Activated T-cell treated with anti-CD3 and anti-CD28 coated beads for 24 hours (primary cell): ENCODE results near the gene CPXM2.

ENCODE experiments used
- DNase-seq: peaks from one replicate; pipeline ENCODE4 v3.0.0-alpha.2; 2020; ENCODE audit warnings: low read depth

Gene CPXM2

DNA sequence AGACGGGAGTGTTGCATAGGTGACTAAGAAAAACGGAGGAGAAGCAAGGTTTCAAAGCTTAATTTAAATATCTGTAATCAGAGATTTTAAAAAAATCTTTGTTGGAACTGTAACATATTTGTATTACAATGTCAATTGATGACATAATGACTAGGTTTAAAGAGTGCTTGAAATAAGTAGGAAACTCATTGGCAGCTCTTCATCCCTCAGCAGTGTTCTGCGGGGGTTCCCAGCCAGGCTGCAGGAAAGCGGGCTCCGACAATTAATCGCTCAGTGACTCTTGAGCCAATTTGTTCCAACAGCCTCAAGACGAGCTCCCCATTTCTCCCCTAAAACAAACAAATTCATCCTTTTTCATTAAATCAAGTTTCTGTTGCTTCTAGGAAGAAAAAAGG lies 22.6 kb downstream of the CPXM2 start:
- DNase-seq: no peak

DNA sequence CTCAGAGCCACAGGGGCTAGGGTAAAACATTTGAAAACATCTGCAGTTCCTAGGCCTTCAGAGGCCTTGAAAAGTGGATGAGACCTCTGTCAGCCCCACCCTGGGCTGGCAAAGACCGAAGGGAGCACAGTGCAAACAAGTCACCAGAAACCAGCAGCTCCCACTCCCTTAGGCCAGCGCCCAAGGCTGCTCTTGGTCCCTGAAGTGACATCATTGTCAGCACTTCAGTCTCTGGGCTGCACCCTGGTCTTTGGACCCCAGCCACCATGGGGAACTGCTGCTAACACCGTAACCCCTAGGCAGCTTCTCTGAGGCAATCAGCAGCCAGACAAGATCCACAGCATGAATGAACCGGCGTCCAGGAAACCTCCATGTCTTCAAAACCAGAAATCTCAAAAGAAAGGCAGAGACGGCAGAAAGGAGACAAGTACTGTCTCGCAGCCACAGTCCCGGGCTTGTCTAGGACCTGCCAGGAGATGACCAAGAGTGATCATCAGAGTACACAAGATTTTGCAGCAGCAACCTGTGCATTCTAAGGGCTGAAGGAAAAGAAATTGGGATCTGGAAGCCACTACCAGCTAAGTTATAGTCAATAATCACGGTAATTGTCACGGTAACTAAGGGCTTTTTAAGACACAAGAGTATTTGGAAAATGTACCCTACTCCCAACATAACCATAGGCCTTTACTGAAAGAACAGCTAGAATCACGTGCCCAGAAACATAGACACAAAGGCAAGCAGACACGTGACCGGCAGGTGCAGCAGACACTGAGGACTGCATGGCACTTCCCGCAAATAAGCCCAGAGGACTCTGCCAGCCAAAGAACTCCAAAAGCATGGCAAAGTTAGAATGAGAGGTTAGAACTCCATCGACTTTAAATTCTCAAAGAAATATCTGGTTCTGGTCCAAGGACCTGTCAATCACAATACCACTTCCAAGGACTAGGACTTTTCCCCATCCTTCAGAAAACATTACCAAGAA lies 23.3 kb downstream of the CPXM2 start:
- no peak for DNase-seq

GRCh38 chr10:123865880-123866279 lies 25.7 kb downstream of the CPXM2 start:
- DNase-seq: no peak

- no peak for DNase-seq
Measured at GRCh38 chr10:123865350-123865749, 26.3 kb downstream of the CPXM2 start.

GRCh38 chr10:123864923-123865322 lies 26.7 kb downstream of the CPXM2 start:
- DNase-seq: no peak

DNA sequence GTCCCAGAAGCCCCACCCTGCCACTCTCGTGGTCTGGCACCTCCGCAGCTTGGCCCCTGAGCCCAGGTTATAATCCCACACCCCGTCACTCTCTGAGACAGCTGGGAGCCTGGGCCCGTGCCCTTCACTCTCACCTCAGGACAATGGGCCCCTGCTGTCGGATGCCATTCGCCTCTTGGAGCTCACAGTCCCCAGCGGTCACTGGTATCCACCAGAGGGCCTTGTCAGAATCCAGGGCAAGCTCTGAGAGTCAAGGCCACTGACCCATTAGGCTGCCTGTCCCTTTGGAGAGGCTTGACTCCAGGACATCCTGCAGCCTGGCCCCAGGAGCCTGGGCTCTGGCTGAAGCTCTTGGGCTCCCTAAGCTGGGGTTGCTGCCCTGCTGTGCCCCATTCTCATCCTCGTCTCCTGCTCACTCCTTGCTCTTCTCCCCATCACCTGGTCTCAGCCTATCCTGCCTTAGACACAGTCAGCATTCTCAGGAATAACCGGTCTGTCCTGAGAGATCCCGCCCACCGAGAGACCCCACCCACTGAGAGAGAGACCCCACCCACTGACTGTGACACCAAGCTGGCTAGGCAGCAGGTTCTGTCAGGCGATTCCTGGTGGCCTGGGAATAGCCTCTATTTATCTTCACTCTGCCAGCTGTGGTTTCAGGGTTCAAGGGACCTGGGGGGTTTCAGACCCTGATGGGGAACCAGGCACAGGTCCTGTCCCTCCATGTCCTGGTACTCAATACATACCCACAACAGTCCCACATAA lies 27.7 kb downstream of the CPXM2 start:
- DNase-seq: no peak

- DNase-seq: no peak
Measured at GRCh38 chr10:123863183-123863575, 28.4 kb downstream of the CPXM2 start.

DNA sequence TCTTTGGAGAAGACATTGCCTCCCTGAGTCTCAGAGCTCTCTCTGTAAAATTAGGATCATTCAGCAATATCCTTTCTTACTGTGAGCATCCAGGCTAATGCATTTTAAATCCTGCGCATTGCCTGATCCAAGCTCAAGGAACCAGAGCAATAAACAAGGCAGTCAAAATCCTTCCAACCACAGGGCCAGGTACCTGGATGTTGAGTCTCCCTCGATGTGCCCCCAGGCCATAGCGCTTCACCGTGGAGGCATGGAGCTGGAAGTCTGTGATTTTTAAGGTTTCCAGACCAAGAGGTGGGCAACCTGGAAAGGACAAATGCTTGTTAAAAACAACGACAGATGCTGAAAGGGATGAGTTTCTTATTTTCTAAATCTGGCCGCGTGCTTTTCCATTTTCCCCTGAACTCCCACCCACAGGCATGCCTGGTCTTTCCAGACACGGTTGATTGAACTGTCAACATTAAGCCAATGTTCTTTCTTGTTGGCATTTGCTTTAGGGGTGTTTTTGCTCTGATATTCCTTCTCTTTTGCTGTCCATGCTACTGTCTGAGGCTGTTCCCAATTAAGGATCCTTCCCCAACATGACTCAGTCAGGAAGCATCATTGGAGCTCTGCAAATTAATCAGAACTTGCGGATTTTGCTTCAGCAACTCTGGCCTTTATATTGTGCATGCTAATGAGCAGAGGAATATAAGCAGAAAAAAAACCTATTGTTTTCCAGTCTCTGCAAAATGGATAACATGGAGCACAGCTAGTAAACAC lies 29.0 kb downstream of the CPXM2 start:
- no peak for DNase-seq

GRCh38 chr10:123860856-123861255 lies 30.8 kb downstream of the CPXM2 start:
- no peak for DNase-seq

DNA sequence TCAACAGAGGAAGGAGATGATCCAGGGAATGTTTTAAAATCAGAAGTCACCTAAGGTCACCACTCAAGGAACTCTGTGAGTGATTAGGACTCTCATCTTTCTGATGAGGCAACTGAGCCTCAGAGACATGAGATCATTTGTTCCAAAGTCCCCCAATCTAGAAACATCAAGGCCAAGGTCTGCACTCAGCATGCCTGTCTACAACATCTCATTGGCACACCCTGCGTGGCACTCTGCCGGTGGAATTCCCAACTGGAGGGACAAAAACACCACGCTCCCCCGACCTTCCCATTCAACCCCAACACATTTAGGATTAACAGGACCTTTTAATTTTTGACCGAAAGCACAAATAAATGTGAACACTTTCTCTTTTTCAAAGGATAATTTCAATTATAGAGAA lies 31.4 kb downstream of the CPXM2 start:
- no peak for DNase-seq

DNA sequence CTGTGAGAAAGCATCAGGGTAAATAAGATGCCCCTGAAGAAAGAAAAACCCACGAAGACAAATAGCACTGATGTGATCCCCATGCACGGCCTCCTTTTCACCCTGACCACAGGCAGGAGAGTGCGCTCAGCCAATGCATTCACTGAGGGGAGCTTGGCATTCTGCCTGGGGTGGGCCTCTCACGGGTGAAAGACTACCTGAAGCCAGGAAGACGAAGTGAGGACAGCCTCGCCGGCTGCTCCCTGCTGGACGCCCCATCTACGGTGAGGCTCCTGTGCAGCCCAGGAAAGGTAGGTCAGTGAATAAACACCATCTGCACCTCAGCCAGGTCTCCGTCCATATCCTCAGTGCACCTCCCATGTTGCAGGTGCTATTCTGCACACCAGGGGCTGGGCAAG lies 32.0 kb downstream of the CPXM2 start:
- no peak for DNase-seq

GRCh38 chr10:123858907-123859652 lies 32.5 kb downstream of the CPXM2 start:
- no peak for DNase-seq

DNA sequence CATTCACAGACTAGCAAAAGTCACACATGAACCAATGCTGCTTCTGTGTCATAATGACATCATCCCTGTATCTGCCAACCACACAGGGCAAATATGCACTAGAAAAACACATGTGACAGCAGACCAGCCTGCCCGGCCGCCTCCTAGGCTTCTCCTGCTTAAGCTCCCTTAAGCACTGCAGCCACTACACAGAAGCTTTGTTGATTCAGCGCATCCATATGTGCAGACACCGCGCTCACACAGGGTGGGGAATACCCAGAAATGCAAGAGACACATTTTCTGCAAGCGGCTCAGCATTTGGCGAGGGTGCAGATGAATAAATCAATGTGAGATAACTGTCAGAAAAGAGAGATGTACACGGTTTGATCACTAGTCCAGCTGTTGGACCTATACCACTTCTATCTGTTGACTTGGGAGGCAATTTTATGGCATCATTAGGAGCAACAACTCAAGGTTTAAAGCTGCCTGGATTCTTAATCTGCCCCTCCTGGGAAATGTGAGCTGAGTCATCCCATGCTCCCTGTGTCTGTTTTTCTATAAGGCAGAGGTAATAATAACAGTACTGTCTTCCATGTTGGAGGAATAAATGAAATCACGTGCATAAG lies 33.4 kb downstream of the CPXM2 start:
- DNase-seq: no peak

GRCh38 chr10:123857616-123858015 lies 34.0 kb downstream of the CPXM2 start:
- DNase-seq: no peak

DNA sequence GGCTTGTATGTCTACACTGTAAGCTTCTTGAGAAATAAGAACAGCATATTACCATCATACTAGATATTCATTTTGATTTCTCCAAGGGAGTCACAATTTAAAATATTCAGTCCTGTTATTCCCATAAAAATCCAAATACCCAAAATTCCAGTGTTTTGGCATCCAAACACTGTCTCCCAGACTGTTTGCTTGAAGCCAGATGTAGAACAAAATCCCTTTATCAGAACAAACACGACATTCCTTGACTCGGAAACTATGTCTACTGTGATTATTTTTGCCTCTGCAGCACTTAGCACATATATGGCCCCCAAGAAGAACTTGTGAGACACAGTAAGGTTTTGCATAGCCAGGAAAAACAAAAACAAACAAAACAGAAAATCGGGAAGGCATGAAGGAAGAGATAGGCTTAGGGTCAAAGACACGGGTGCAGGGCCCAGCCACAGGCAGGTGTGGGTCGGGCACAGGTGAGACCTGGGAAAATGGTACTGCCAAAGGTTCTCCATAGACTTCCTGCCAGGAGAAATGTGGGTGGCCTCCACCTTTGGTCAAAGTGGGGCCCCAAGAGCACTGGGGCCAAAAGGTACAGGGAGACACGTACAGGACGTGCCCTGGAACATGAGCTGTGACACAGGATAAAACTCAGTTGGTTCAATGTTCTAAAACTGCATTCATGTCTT lies 36.5 kb downstream of the CPXM2 start:
- DNase-seq: no peak

GRCh38 chr10:123854498-123854897 lies 37.1 kb downstream of the CPXM2 start:
- no peak for DNase-seq

GRCh38 chr10:123854003-123854402 lies 37.6 kb downstream of the CPXM2 start:
- DNase-seq: no peak

DNA sequence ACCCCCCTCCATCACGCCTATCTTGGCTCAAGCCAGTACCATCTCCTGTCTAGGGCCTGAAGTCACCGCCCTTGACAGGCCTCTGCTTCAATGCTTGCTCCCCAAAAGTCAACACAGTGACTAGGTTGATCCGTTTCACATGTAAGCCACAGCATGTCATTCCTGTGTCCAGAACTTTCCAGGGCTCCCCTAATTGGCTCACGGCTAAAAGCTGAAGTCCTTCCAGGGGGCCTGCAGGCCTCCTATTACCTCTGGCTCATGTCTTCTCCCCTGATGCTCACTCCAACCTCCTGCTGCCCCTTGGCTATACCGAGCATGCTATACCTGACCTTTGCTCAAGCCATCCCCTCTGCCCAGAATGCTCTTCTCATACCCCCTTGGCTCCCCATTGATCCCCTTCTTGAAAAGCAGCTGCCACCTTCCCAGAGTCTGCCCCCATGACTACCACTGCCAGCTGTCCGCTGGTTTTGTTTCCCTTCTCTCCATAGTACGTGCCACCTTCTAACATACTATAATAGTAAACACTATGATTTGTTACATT lies 39.1 kb downstream of the CPXM2 start:
- no peak for DNase-seq

DNA sequence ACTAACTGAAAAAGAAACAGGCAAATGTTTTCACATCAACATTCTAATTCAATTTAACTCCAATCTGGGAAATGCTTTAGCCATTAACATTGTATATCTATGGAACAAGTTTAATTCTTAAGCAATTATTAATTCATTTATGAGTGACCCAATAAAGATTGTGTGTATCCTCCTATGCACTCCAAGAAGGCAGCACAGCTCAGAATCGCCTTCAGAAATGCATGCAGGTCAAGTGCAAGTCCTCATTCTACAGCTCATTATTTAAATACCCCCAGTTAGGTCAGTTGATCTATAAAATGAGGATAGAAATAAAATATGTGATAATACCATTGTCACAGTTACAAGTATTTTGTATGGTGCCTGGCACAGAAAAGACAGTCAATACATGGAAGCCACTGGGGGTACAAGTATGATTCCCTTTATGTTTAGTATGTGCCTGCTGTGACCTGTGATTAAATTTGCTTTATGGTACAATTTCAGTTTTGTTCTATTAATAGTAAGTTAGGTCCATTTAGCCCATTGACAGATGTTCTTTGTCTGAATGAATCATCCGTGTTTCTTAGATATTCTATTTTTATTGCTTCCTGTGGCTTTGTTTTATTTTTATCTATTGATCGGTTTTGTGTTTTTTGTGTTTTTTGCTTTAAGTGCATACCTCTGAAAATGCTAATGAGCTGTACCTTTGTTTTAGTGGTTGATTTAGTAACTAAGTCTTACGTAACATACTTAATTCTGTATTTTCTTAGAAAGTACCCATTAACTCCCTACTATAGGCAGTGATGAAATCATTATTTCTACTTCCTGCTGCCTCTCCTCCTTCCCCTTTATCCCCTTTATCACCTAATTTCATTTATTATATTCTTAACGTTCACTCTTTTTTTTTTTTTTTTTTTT lies 42.8 kb downstream of the CPXM2 start:
- no peak for DNase-seq
